Measurements from ENCODE around the gene DLK2.
"Not testable (repeated sequence)": the region's sequence is repeated elsewhere in the genome, so short reads cannot be mapped to it uniquely, and the experiment has no call there.

Gene DLK2

DNA sequence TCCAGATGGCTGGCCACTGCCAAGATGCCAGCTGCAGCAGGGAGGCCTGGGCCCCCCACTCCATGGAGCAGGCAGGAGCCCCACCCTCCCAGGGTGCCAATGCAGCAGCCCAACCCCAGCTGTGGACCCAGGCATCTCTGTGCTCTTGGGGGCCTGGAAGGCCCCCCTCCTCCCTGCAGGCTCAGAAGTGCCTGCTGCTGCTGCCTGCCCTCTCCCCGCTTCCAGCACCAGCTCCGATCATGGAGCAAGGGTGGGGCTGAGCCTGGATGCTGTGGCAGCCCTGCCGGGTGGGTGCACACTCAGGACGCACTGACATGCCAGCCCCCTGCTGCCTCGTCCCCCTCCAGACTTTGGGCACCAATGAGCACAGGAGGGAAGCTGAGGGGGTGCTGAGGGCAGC, 42.8 kb downstream of the DLK2 start:
- Histone ChIP-seq H3K9me3 (ENCODE audit: control insufficient read depth, low read length) (no peaks in the 10 kb centered on the region), H3K4me1 (ENCODE audit: control insufficient read depth, insufficient read depth, low read length) (no peaks in the 10 kb centered on the region), H3K9ac (ENCODE audit: low read length) (no peak overlapping the region), H3K4me3 (ENCODE audit: low read length) (no peak overlapping the region), H3K27me3 (ENCODE audit: control insufficient read depth, insufficient read depth, low read length) (peaks cover 3% of the 10 kb centered on the region), H3K36me3 (ENCODE audit: control insufficient read depth, insufficient read depth, low read length) (no peaks in the 10 kb centered on the region)

GRCh38 chr6:43410776-43411175, 44.6 kb downstream of the DLK2 start:
- not testable (repeated sequence) for H3K36me3 ChIP-seq (ENCODE audit: control insufficient read depth, insufficient read depth, low read length); H3K27me3 ChIP-seq (ENCODE audit: control insufficient read depth, insufficient read depth, low read length); H3K4me3 ChIP-seq (ENCODE audit: low read length); H3K4me1 ChIP-seq (ENCODE audit: control insufficient read depth, insufficient read depth, low read length); H3K9me3 ChIP-seq (ENCODE audit: control insufficient read depth, low read length); H3K9ac ChIP-seq (ENCODE audit: low read length)

GRCh38 chr6:43408259-43408658, 47.1 kb downstream of the DLK2 start:
- no peaks in the 10 kb centered on the region for H3K4me1 ChIP-seq (ENCODE audit: control insufficient read depth, insufficient read depth, low read length)
- H3K9ac ChIP-seq (ENCODE audit: low read length): no peak overlapping the region
- H3K36me3 ChIP-seq (ENCODE audit: control insufficient read depth, insufficient read depth, low read length): no peaks in the 10 kb centered on the region
- peaks cover 3% of the 10 kb centered on the region for H3K27me3 ChIP-seq (ENCODE audit: control insufficient read depth, insufficient read depth, low read length)
- no peak overlapping the region for H3K4me3 ChIP-seq (ENCODE audit: low read length)
- H3K9me3 ChIP-seq (ENCODE audit: control insufficient read depth, low read length): no peaks in the 10 kb centered on the region

GRCh38 chr6:43407296-43407695, 48.1 kb downstream of the DLK2 start:
- no peaks in the 10 kb centered on the region for H3K36me3 ChIP-seq (ENCODE audit: control insufficient read depth, insufficient read depth, low read length)
- no peak overlapping the region for H3K4me3 ChIP-seq (ENCODE audit: low read length)
- no peak overlapping the region for H3K9ac ChIP-seq (ENCODE audit: low read length)
- H3K4me1 ChIP-seq (ENCODE audit: control insufficient read depth, insufficient read depth, low read length): no peaks in the 10 kb centered on the region
- H3K27me3 ChIP-seq (ENCODE audit: control insufficient read depth, insufficient read depth, low read length): peaks cover 3% of the 10 kb centered on the region
- no peaks in the 10 kb centered on the region for H3K9me3 ChIP-seq (ENCODE audit: control insufficient read depth, low read length)

DNA sequence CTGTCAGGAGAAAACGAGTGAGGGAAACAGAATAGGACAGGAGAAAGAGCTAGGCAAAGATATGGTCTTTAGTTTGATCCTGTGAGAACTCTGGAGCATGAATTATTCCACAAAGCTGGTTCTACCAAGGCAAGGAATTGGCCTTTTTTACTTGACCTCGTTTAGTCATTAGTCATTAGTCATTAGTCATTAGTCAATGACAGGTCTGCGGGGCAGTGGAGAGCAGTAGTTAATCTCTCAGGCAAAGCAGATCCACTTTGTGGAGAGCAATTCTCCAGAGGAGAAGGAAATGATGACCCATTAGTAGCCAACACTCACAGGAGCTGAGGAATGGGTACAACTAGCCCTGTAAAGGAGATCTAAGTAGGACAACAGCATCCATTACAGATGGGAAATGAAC, 50.0 kb downstream of the DLK2 start:
- H3K9me3 ChIP-seq (ENCODE audit: control insufficient read depth, low read length): no peaks in the 10 kb centered on the region
- H3K4me3 ChIP-seq (ENCODE audit: low read length): no peak overlapping the region
- H3K4me1 ChIP-seq (ENCODE audit: control insufficient read depth, insufficient read depth, low read length): no peaks in the 10 kb centered on the region
- peaks cover 3% of the 10 kb centered on the region for H3K27me3 ChIP-seq (ENCODE audit: control insufficient read depth, insufficient read depth, low read length)
- no peaks in the 10 kb centered on the region for H3K36me3 ChIP-seq (ENCODE audit: control insufficient read depth, insufficient read depth, low read length)
- H3K9ac ChIP-seq (ENCODE audit: low read length): no peak overlapping the region

- H3K9ac ChIP-seq (ENCODE audit: low read length): no peak overlapping the region
- no peak overlapping the region for H3K4me3 ChIP-seq (ENCODE audit: low read length)
- H3K9me3 ChIP-seq (ENCODE audit: control insufficient read depth, low read length): no peaks in the 10 kb centered on the region
- H3K4me1 ChIP-seq (ENCODE audit: control insufficient read depth, insufficient read depth, low read length): no peaks in the 10 kb centered on the region
- H3K36me3 ChIP-seq (ENCODE audit: control insufficient read depth, insufficient read depth, low read length): no peaks in the 10 kb centered on the region
- no peaks in the 10 kb centered on the region for H3K27me3 ChIP-seq (ENCODE audit: control insufficient read depth, insufficient read depth, low read length)
Measured at GRCh38 chr6:43402820-43403219, 52.5 kb downstream of the DLK2 start.

DNA sequence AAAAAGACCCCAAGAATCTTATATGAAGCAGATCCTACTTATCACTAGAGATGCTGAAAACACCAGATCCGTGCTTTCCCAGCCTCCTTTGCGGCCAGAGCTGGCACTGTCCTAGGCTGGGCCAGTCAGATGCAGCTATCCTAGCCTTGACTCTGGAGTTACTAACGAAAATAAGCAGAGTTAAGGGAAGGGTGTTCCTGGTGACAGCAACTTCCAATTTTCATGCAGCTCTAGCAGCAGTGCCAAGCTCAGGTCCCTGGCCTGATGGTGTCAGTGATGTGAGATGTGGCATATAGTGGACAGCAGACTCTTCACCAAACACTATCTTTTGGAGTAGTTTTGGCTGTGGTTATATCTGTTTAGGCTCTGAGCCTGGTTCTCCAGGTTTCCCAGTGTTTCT, 53.6 kb downstream of the DLK2 start:
- H3K9me3 ChIP-seq (ENCODE audit: control insufficient read depth, low read length): no peaks in the 10 kb centered on the region
- no peaks in the 10 kb centered on the region for H3K36me3 ChIP-seq (ENCODE audit: control insufficient read depth, insufficient read depth, low read length)
- H3K9ac ChIP-seq (ENCODE audit: low read length): no peak overlapping the region
- no peak overlapping the region for H3K4me3 ChIP-seq (ENCODE audit: low read length)
- H3K4me1 ChIP-seq (ENCODE audit: control insufficient read depth, insufficient read depth, low read length): no peaks in the 10 kb centered on the region
- H3K27me3 ChIP-seq (ENCODE audit: control insufficient read depth, insufficient read depth, low read length): no peaks in the 10 kb centered on the region
